GM12878 (cell line): Measurements from ENCODE around the gene RAPGEF4. TPM values are rescaled to one million over a fixed set of nuclear protein-coding genes. Genes with fewer than 3 reads are reported as not detected.

Source experiments
- BCL11A ChIP-seq: IDR thresholded peaks from 2 replicates; pipeline ENCODE4 v1.6.1; 2011; ENCODE audit warnings: low read depth, low read length
- CREB1 ChIP-seq: IDR thresholded peaks from 2 replicates; pipeline ENCODE4 v1.6.1; 2012; ENCODE audit warnings: low read depth, mild to moderate bottlenecking, inconsistent platforms
- CREM ChIP-seq: IDR thresholded peaks from 2 replicates; pipeline ENCODE4 v1.6.1; 2014; ENCODE audit warnings: antibody characterized with exemption, low read depth
- E4F1 ChIP-seq: fragments of 450-650 bp; IDR thresholded peaks from 2 replicates; pipeline ENCODE4 v1.6.1; 2018; ENCODE audit warnings: borderline replicate concordance, mild to moderate bottlenecking; ENCODE audit not compliant: partially characterized antibody
- EED ChIP-seq: sonication (generic); IDR thresholded peaks from 2 replicates; pipeline ENCODE4 v1.6.1; 2016; ENCODE audit warnings: antibody characterized with exemption, low read depth
- EGR1 ChIP-seq, 2 experiments: IDR thresholded peaks; 1 replicate in 1 of 2; 2 replicates in 1 of 2; pipeline ENCODE4 v1.6.1; 2011 to 2012; ENCODE audit warnings: low read depth in 2 of 2, low read length in 2 of 2, borderline replicate concordance in 1 of 2, mild to moderate bottlenecking in 1 of 2, moderate library complexity in 1 of 2
- HDAC6 ChIP-seq: fragments of 200-600 bp; sonication (generic); IDR thresholded peaks from one replicate; pipeline ENCODE4 v1.8.0; 2017; ENCODE audit warnings: antibody characterized with exemption; ENCODE audit not compliant: unreplicated experiment
- HDGF ChIP-seq: fragments of 450-650 bp; IDR thresholded peaks from 2 replicates; pipeline ENCODE4 v1.6.1; 2016; ENCODE audit warnings: antibody characterized with exemption
- IRF4 ChIP-seq: IDR thresholded peaks from 2 replicates; pipeline ENCODE4 v1.6.1; 2011; ENCODE audit warnings: low read depth, low read length
- MAX ChIP-seq: IDR thresholded peaks from 2 replicates; pipeline ENCODE4 v1.6.1; 2012; ENCODE audit warnings: low read depth, low read length, improper control_type of control experiment
- MEF2B ChIP-seq: fragments of 450-650 bp; IDR thresholded peaks from 2 replicates; pipeline ENCODE4 v1.6.1; 2018; ENCODE audit warnings: mild to moderate bottlenecking, moderate library complexity; ENCODE audit not compliant: partially characterized antibody, poor library complexity, severe bottlenecking
- MLLT1 ChIP-seq: fragments of 450-650 bp; IDR thresholded peaks from 2 replicates; pipeline ENCODE4 v1.6.1; 2016; ENCODE audit warnings: mild to moderate bottlenecking
- NFIC ChIP-seq: IDR thresholded peaks from 2 replicates; pipeline ENCODE4 v1.6.1; 2012; ENCODE audit warnings: low read depth, mild to moderate bottlenecking, inconsistent platforms, low read length, moderate library complexity
- NFYB ChIP-seq: IDR thresholded peaks from 2 replicates; pipeline ENCODE4 v1.6.1; 2011; ENCODE audit warnings: low read depth, mild to moderate bottlenecking, low read length, improper control_type of control experiment, moderate library complexity; ENCODE audit not compliant: insufficient read depth
- PBX3 ChIP-seq: IDR thresholded peaks from 2 replicates; pipeline ENCODE4 v1.6.1; 2011; ENCODE audit warnings: mild to moderate bottlenecking, low read depth, low read length, moderate library complexity; ENCODE audit not compliant: insufficient replicate concordance
- RB1 ChIP-seq: fragments of 450-650 bp; formaldehyde crosslinking; IDR thresholded peaks from 2 replicates; pipeline ENCODE4 v1.6.1; 2017; ENCODE audit warnings: mild to moderate bottlenecking, borderline replicate concordance
- RCOR1 ChIP-seq: conservative IDR thresholded peaks from 2 replicates; pipeline ENCODE4 v1.6.1; 2012; ENCODE audit warnings: low read depth, low read length, improper control_type of control experiment
- RUNX3 ChIP-seq: IDR thresholded peaks from 2 replicates; pipeline ENCODE4 v1.6.1; 2012; ENCODE audit warnings: low read length, inconsistent platforms
- SREBF2 ChIP-seq: IDR thresholded peaks from 2 replicates; pipeline ENCODE4 v1.6.1; 2012; ENCODE audit warnings: mild to moderate bottlenecking, low read length
- STAT1 ChIP-seq: fragments of 450-650 bp; conservative IDR thresholded peaks from 2 replicates; pipeline ENCODE4 v1.6.1; 2014; ENCODE audit warnings: antibody characterized with exemption, mild to moderate bottlenecking
- TCF7 ChIP-seq: IDR thresholded peaks from 2 replicates; pipeline ENCODE4 v1.6.1; 2014; ENCODE audit warnings: antibody characterized with exemption, borderline replicate concordance
- YY1 ChIP-seq: IDR thresholded peaks from 2 replicates; pipeline ENCODE4 v1.6.1; 2011; ENCODE audit warnings: low read depth, mild to moderate bottlenecking, low read length
- ZNF24 ChIP-seq: fragments of 450-650 bp; IDR thresholded peaks from 2 replicates; pipeline ENCODE4 v1.6.1; 2017; ENCODE audit warnings: antibody characterized with exemption, mild to moderate bottlenecking
- polyA plus RNA-seq, 11 experiments: library from polyadenylated mRNA; depleted of rRNA in 4 of 11; unstranded in 6 of 11; stranded (reverse) in 5 of 11; fragments of >200 nt; fragmentation: Nextera tagmentation in 4 of 11; fragmentation: Illumina TruSeq in 1 of 11; extraction: Ambion mirVana in 4 of 11; extraction: Trizol in 1 of 11; gene quantifications; 1 replicate in 1 of 11; 2 replicates in 10 of 11; pipeline versions ENCODE4 v1.2.1 to v1.2.3, GENCODE V29; 2011 to 2016; ENCODE audit warnings: inconsistent platforms in 2 of 11, missing spikeins in 2 of 11, low read depth in 1 of 11
- total RNA-seq, 4 experiments: library from RNA; depleted of rRNA in 3 of 4; stranded (reverse); fragments of >200 nt in 3 of 4; fragmentation: Illumina TruSeq in 1 of 4; extraction: Trizol in 1 of 4; gene quantifications; 2 replicates each; pipeline versions ENCODE4 v1.2.1 to v1.2.3, GENCODE V29; 2013 to 2021
- TF ChIP-seq, protein P1 (sequence below): IDR thresholded peaks from 2 replicates; pipeline ENCODE4 v1.6.1; 2011; ENCODE audit warnings: low read depth, low read length, improper control_type of control experiment, borderline replicate concordance

The RAPGEF4 gene
- total and polyA plus RNA-seq, 10 of the 15 experiments (the other 5 are each of a cell fraction or from before 2014, with no cell fraction given): 0.18 TPM; not detected in 8

- TF ChIP-seq NFIC (peak; percentile 46; the same call in 1 of the 2 replicates), E4F1 (no peak), EGR1 (IDR thresholded peaks at IDR 0.05; ENCODE audit: borderline replicate concordance in 1 of 2, low read depth in 2 of 2, low read length in 2 of 2) (no peak), IRF4 (peak; percentile 53; the same call in 1 of the 2 replicates), EED (peak; percentile 80), RUNX3 (peak; percentile 26; the same call in 1 of the 2 replicates), RCOR1 (no peak), HDGF (no peak), TCF7 (no peak), YY1 (peak; percentile 59; the same call in 1 of the 2 replicates), RB1 (no peak), HDAC6 (no peak), STAT1 (no peak), CREM (no peak), MEF2B (no peak), NFYB (no peak), PBX3 (no peak), BCL11A (0 out of 2 replicates have a peak, but pooled peaks have one; percentile 30), ZNF24 (no peak), MAX (no peak), CREB1 (no peak), SREBF2 (no peak), MLLT1 (no peak)
- TF ChIP-seq, protein P1, sequence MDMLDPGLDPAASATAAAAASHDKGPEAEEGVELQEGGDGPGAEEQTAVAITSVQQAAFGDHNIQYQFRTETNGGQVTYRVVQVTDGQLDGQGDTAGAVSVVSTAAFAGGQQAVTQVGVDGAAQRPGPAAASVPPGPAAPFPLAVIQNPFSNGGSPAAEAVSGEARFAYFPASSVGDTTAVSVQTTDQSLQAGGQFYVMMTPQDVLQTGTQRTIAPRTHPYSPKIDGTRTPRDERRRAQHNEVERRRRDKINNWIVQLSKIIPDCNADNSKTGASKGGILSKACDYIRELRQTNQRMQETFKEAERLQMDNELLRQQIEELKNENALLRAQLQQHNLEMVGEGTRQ: no peak
Observed at GRCh38 chr2:172919732-172920131, 184.1 kb downstream of the RAPGEF4 start (continued).
